ENCODE measurements around the gene MYOM3.
"Not testable (repeated sequence)": the region's sequence is repeated elsewhere in the genome, so short reads cannot be mapped to it uniquely, and the experiment has no call there.

MYOM3 gene

DNA sequence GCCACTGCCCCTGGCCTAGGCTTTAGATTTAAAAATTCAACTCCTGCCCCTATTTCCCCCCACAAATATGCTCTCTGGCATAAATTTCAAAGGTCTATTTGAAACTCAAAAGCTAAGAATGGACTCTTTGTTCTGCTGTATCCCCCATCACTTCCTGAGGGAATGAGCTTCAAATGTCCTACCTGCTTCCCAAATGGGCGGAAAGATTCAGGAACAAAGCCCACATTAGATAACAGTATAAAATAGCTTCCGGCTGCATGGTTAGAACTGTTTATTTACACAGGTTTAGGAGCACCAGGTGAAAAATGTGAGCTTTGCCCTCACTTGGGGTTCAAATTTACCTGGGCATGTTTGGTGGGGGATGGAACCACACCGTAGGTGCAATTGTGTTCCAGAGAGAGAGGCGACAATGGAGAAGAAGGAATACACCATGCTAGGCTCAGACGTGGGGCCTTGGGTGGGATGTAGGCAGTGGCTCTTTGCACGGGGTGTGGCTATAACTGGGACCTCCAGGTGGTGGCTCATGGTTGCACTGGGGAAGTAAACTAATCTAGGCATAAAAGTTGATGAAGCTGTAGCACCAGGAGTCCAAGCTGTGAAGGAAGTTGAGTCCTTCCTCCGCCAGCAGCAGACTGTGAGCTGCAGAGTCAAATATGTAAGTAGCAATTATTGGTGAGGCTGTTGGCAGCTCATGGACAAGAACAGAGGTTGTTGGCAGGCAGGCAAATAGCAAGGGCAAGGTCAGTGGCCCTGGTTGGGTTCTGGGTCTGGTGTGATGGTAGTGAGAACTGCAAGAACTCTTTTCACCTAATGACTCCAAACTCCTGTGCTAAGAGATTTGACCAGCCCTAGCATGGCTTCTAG, 90.3 kb downstream of the MYOM3 start:
- H3K4me1 ChIP-seq (ENCODE audit: insufficient read depth, insufficient read length), result peaks cover 15% of the 10 kb centered on the region
- H3K4me3 ChIP-seq (ENCODE audit: insufficient read length, low read depth), result no peak overlapping the region
- TF ChIP-seq ZNF274 (IDR thresholded peaks at IDR 0.05; ENCODE audit: low read depth, low read length), result no peak
- no peak for TF ChIP-seq SUZ12 (IDR thresholded peaks at IDR 0.05; ENCODE audit: extremely low read depth, insufficient read depth, insufficient read length)
- TF ChIP-seq YY1 (IDR thresholded peaks at IDR 0.05; ENCODE audit: insufficient read depth, insufficient read length), result no peak
- H3K36me3 ChIP-seq (ENCODE audit: insufficient read depth, insufficient read length, low read length), result no peaks in the 10 kb centered on the region
- H3K27me3 ChIP-seq (ENCODE audit: insufficient read depth, insufficient read length), result no peaks in the 10 kb centered on the region
- no peaks in the 10 kb centered on the region for H3K9me3 ChIP-seq (ENCODE audit: insufficient read depth, low read length)
- no peak overlapping the region for H3K9ac ChIP-seq (ENCODE audit: insufficient read length, low read depth)
- no peak for DNase-seq (ENCODE audit: low read depth, low spot score)

DNA sequence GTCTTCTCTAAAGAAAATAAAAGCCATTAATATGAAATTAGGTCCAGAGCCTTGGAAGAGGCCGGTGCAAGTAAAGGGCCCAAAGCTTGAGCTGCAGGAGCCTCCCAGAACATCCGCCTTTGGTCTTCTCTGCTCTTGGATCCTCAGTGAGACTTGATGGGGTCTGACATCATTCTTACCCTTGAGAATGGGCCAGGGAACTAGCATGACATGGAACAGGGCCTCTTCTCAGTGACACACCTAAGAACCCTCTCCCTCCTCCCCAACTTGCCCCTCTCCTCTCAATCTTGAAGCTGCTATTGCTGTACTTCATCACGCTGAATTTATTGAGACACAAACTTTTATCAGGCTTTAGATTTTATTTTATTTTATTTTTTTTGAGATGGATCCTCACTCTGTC, 91.5 kb downstream of the MYOM3 start:
- Histone ChIP-seq H3K4me3 (ENCODE audit: insufficient read length, low read depth) (no peak overlapping the region), H3K36me3 (ENCODE audit: insufficient read depth, insufficient read length, low read length) (no peaks in the 10 kb centered on the region), H3K9me3 (ENCODE audit: insufficient read depth, low read length) (no peaks in the 10 kb centered on the region), H3K4me1 (ENCODE audit: insufficient read depth, insufficient read length) (peaks cover 15% of the 10 kb centered on the region), H3K27me3 (ENCODE audit: insufficient read depth, insufficient read length) (no peaks in the 10 kb centered on the region), H3K9ac (ENCODE audit: insufficient read length, low read depth) (no peak overlapping the region)
- DNase-seq (ENCODE audit: low read depth, low spot score), result no peak
- TF ChIP-seq SUZ12 (IDR thresholded peaks at IDR 0.05; ENCODE audit: extremely low read depth, insufficient read depth, insufficient read length) (no peak), YY1 (IDR thresholded peaks at IDR 0.05; ENCODE audit: insufficient read depth, insufficient read length) (no peak), ZNF274 (IDR thresholded peaks at IDR 0.05; ENCODE audit: low read depth, low read length) (no peak)

DNA sequence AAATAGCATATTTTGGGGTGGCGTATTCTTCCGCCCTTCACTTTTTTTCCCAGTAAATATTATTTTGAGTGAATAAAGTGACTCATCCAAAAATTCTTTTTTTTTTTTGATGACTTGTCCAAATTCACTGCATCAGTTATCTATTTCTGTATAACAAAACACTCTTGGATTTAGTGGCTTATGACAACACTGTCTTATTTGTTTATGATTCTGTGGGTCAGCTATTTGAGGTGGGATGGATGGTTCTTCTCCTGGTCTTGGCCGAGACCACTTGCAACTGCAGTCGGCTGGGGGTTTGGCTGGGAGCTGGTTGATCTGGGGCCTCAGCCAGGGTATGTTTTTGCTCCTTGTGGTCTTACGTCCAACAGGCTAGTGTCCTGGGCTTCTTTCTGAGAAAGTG, 91.9 kb downstream of the MYOM3 start:
- Histone ChIP-seq H3K27me3 (ENCODE audit: insufficient read depth, insufficient read length) (no peaks in the 10 kb centered on the region), H3K4me1 (ENCODE audit: insufficient read depth, insufficient read length) (peaks cover 15% of the 10 kb centered on the region), H3K9me3 (ENCODE audit: insufficient read depth, low read length) (no peaks in the 10 kb centered on the region), H3K4me3 (ENCODE audit: insufficient read length, low read depth) (no peak overlapping the region), H3K36me3 (ENCODE audit: insufficient read depth, insufficient read length, low read length) (no peaks in the 10 kb centered on the region), H3K9ac (ENCODE audit: insufficient read length, low read depth) (no peak overlapping the region)
- TF ChIP-seq YY1 (IDR thresholded peaks at IDR 0.05; ENCODE audit: insufficient read depth, insufficient read length) (no peak), SUZ12 (IDR thresholded peaks at IDR 0.05; ENCODE audit: extremely low read depth, insufficient read depth, insufficient read length) (no peak), ZNF274 (IDR thresholded peaks at IDR 0.05; ENCODE audit: low read depth, low read length) (no peak)
- DNase-seq (ENCODE audit: low read depth, low spot score), result no peak

DNA sequence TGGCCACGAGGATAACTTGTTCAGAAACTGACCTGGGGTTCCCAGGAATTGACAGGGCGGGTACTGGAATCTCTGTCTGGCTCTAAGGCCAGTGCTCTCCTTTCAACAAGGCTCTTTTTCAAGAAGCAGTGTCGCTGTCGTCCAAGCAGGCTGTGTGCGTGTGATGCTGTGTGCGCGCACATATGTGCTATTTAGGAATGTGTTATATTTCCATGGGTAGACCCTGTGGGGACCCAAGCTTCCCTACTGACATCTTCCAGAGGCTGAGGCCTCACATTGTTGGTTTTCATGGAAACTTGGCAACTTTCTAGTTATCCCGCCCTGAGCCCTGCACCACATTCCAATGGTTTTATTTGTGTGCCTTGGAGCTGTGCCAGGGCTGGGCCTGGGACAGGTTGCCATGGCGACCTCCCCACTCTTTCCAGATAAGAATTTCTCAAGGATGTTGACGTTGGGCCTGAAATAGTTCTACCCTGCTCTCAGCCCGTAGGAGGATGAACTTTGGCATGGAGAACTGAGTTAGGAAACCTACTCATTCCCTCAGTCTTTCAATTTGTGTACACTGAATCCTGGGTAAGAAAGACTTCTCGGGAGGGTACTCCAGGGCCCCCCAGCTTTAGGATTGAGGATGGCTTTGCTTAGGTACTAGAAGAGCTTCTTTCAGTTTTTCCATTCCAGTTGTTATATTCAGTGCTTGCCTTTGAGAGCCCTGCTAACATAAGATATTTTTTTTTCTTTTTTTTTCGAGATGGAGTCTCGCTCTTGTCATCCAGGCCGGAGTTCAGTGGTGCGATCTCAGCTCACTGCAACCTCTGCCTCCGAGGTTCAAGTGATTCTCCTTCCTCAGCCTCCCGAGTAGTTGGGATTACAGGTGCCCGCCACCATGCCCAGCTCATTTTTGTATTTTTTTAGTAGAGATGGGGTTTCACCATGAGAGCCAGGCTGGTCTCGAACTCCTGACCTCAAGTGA, 93.0 kb downstream of the MYOM3 start:
- Histone ChIP-seq H3K27me3 (ENCODE audit: insufficient read depth, insufficient read length) (no peaks in the 10 kb centered on the region), H3K9ac (ENCODE audit: insufficient read length, low read depth) (no peak overlapping the region), H3K4me3 (ENCODE audit: insufficient read length, low read depth) (no peak overlapping the region), H3K36me3 (ENCODE audit: insufficient read depth, insufficient read length, low read length) (no peaks in the 10 kb centered on the region), H3K4me1 (ENCODE audit: insufficient read depth, insufficient read length) (peaks cover 15% of the 10 kb centered on the region), H3K9me3 (ENCODE audit: insufficient read depth, low read length) (no peaks in the 10 kb centered on the region)
- peak; percentile 88 for DNase-seq (ENCODE audit: low read depth, low spot score)
- no peak for TF ChIP-seq SUZ12 (IDR thresholded peaks at IDR 0.05; ENCODE audit: extremely low read depth, insufficient read depth, insufficient read length)
- no peak for TF ChIP-seq YY1 (IDR thresholded peaks at IDR 0.05; ENCODE audit: insufficient read depth, insufficient read length)
- TF ChIP-seq ZNF274 (IDR thresholded peaks at IDR 0.05; ENCODE audit: low read depth, low read length), result no peak

DNA sequence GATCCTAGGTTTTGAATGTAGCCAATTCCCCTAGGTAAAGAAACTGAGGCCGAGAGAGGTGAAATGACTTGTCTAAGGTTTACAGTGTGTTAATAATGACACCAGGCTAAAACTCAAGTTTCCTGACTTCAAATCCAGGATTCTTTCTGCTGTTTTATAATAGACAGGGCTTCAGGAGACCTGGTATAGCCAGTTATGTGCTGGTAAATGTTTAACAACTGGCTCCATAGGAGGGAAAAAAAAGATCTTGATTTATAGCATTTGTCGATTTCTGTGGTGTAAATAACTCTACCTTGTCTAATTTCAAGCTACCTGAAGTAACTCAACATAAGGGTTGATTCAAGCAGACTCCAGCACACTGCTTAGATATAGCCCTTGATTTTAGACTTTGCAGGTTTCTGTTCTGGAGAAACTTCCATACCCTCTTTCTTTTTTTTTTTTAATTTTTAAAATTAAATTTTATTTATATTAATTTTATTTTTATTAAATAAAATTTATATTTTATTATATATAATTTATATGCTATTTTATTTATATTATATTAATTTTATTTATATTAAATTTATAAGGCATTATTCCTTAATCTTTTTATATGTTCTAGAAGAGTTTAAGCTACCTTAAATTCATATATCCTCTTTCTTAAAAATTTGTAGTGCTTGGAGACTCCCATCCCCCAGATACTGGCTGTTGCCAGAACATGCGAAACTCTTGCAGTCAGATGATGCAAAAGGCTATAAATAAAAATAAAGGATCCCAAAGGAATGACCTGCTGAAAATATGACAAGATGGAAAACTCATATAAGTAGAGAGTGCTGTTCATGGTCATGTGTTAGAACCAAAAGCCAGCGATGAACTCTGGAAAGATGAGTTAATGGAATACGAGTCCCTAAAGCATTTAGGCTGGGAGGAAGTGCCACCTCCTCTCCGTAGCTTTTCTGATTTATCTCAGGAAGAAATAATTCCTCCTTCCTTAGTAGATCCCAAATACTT, 96.4 kb downstream of the MYOM3 start:
- DNase-seq (ENCODE audit: low read depth, low spot score), result no peak
- no peaks in the 10 kb centered on the region for H3K27me3 ChIP-seq (ENCODE audit: insufficient read depth, insufficient read length)
- H3K9ac ChIP-seq (ENCODE audit: insufficient read length, low read depth), result no peak overlapping the region
- TF ChIP-seq YY1 (IDR thresholded peaks at IDR 0.05; ENCODE audit: insufficient read depth, insufficient read length) (no peak), SUZ12 (IDR thresholded peaks at IDR 0.05; ENCODE audit: extremely low read depth, insufficient read depth, insufficient read length) (no peak), ZNF274 (IDR thresholded peaks at IDR 0.05; ENCODE audit: low read depth, low read length) (no peak)
- H3K9me3 ChIP-seq (ENCODE audit: insufficient read depth, low read length), result no peaks in the 10 kb centered on the region
- H3K4me3 ChIP-seq (ENCODE audit: insufficient read length, low read depth), result no peak overlapping the region
- H3K36me3 ChIP-seq (ENCODE audit: insufficient read depth, insufficient read length, low read length), result no peaks in the 10 kb centered on the region
- H3K4me1 ChIP-seq (ENCODE audit: insufficient read depth, insufficient read length), result peaks cover 2% of the 10 kb centered on the region

DNA sequence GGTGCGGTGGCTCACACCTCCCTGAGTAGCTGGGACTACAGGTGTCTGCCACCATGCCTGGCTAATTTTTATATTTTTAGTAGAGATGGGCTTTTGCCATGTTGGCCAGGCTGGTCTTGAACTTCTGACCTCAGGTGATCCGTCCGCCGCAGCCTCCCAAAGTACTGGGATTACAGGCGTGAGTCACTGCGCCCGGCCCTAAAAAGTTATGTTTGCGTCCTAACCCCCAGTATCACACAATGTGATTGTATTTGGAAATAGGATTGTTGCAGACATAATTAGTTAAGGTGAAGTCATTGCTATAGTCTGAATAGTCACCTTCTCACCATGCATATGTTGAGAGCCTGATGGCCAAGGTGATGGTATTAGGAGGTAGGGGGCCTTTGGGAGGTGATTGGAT, 99.1 kb downstream of the MYOM3 start:
- H3K4me3 ChIP-seq (ENCODE audit: insufficient read length, low read depth); H3K4me1 ChIP-seq (ENCODE audit: insufficient read depth, insufficient read length); H3K9me3 ChIP-seq (ENCODE audit: insufficient read depth, low read length); H3K9ac ChIP-seq (ENCODE audit: insufficient read length, low read depth); H3K36me3 ChIP-seq (ENCODE audit: insufficient read depth, insufficient read length, low read length); H3K27me3 ChIP-seq (ENCODE audit: insufficient read depth, insufficient read length); DNase-seq (ENCODE audit: low read depth, low spot score): not testable (repeated sequence)
